Measurements from ENCODE around the gene WDR43.

Gene WDR43

DNA sequence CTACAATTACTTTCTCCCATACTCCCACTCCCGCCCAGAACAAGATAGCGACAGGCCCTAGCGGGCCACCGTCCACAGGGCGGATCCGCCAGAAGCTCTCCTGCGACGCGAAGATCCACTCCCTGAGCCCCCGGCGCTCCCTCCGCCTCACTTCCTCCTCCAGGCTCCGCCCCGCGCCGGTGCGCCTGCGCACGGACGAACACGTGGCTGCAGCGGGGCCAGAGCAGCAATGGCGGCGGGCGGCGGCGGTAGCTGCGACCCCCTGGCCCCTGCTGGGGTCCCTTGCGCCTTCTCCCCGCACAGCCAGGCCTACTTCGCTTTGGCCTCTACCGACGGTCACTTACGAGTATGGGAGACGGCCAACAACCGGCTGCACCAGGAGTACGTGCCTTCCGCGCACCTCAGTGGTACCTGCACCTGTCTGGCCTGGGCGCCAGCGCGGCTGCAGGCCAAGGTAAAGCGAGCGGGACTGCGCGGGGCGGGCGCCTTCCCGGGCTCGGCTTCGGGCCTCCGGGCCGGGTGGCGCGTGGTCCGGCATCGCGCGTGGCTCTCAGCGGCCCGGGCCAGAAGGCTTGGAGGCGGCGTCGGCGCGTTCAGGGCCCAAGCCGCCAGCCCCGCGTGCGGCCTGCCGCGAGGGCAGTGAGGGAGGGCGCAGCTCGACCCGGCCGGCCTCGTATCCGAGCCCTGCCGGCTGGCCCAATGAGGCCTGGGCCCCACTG lies at the start of gene WDR43:
Gene WDR43 (plus strand): TSS at position 198 of the 719 bp plus-strand sequence. CDS start 32 bp downstream, at position 230.
- DNase-seq (ENCODE audit: low spot score), result peak; percentile 98

DNA sequence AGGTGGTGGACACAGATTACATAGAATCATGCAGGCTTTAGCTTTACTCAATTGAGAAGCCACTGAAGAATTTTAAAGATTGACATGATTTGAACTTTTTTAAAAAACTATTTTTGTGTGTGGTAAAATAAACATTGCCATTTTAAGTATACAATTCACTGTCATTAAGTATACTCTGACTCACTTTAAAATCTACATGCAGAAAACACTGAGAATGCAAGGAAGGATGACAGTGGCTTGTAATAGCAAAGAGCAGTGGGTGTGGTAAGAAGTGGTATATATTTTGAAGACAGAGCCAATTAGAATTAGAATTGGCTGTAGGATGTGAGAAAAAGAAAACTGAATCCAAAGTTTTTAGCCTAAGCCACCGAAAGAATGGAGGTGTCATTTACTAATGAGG lies 39.3 kb upstream of the WDR43 start:
- DNase-seq (ENCODE audit: low spot score), result no peak

DNA sequence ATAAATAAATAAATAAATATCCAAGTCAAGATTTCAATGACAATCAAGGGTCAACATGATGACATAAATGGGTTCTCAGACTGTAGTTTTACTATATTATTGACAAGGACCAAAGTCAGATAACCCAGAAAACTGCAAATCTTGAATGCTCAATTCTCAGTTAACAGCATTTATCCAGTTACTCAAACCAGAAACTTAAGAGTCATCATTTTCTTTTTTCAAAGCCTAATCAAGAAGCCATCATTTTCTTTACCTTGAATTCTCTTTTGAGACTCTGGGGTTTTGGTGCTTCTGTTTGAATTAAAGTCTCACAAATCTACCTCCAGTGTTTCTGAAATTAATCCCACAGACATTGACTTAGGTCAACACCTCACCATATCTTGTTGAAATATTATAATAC lies 38.5 kb upstream of the WDR43 start:
- DNase-seq (ENCODE audit: low spot score), result no peak

DNA sequence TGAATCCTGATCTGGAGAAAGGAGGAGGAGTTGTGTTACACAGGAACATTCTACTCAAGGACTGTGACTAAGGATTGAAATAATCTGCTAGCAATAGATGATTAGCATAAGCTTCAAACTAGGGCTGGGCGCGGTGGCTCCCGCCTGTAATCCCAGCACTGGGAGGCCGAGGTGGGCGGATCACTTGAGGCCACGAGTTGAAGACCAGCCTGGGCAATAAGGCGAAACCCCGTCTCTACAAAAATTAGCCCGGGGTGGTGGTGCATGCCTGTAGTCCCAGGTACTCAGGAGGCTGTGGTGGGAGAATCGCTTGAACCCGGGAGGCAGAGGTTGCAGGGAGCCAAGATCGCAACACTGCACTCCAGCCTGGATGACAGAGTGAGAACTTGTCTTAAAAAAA lies 25.9 kb upstream of the WDR43 start:
- DNase-seq (ENCODE audit: low spot score), result no peak

DNA sequence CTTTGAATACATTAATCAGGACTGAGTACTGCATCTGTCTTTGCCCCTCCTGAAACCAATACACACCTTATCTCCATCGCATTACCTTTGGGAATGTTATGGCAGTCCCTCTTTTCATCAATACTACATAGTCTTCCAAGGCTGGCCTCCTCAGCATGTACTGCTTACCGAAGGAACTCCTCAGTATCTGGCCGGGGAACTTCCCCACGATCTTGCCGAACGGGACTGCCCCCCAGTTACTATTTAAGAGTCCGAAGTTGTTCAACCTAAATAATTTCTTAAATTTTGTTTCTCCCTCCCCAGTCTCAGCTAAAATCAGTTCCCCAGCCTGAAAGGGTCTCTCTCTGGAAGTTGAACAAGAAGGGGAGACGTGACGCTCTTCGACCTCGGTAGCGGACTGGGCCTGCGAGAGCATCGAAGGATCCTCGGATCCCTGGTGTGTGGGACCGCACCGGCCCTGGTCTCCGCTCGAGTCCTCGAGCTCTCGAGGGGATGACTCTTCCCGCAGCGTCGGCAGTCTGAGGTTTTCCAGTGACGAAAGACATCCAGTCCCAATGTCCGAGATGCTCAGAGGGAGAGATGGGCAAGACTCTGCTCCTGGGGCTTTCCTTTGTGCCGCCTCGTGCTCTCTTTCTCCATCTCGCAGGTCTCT lies 24.8 kb upstream of the WDR43 start:
- DNase-seq (ENCODE audit: low spot score), result no peak

DNA sequence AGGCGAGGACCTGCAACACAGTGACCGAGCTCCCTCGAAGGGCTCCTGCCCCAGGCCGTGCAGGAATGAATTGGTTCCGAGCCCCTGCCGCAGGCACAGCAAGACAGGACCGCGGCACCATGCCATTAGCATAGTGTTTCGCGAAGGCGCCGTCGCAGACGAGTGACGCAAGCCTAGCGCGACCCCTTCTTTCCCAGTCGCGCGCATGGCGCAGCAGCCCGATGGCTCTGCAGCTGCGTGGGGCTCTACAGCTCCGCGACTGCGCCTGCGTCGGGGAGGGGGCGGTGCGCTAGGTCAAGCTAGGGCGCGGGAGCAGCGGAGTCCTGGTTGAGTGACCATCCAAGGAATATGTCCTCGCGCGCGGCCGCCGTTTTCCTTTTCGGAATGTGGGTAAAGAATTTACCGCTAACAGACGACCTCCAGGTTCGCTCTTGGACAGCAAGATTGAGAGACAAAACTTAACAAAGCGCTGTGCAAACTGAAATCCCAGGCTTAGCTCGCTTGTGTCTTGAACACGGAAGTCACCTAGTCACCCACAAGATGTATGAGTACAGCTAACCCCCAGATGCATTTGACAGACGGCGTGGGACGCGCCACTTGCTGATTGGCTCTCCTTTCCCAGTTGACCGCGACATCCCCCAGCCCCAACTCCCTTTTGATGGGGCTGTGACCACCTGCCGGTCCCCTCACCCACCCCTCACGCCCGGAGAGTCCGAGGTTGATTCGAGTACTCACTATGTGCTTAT lies 24.1 kb upstream of the WDR43 start, which contains the start of gene TRMT61B:
Gene TRMT61B (minus strand): TSS at position 164 of the 746 bp plus-strand sequence. CDS start 32 bp downstream, at position 132.
- peak; percentile 97 for DNase-seq (ENCODE audit: low spot score)

DNA sequence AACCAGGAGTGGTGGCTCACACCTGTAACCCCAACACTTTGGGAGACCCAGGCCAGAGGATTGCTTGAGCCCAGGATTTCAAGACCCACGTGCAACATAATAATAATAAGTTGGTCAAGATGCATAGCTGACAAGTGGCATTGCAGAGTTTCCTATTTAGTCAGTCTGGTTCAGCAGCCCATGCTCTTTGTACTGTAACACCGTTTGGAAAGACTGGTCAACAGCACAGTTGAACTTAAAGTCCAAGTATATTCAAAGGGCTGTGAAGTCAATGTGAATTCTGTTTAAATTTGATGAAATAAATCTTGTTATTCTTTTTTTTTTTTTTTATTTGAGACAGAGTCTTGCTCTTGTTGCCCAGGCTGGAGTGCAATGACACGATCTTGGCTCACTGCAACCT lies 22.8 kb upstream of the WDR43 start:
- no peak for DNase-seq (ENCODE audit: low spot score)

DNA sequence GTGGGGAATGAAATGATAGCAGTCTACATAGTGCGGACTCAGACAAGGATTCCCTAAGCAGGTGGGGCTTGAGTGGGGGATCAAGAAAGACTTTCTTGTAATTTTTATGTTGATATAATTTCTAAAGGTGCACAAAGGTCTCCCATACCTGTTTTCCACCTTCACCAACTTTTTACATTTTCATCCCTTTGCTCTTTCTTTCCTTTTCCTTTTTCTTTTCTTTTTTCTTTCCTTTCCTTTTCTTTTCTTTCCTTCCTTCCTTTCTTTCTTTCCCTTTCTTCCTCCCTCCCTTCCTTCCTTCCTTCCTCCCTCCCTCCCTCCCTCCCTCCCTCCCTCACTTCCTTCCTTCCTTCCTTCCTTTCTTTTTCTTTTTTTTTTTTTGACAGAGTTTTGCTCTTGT lies 14.3 kb upstream of the WDR43 start:
- DNase-seq (ENCODE audit: low spot score), result no peak

GRCh38 chr2:28893488-28893887 lies 979 bp upstream of the WDR43 start:
- no peak for DNase-seq (ENCODE audit: low spot score)

DNA sequence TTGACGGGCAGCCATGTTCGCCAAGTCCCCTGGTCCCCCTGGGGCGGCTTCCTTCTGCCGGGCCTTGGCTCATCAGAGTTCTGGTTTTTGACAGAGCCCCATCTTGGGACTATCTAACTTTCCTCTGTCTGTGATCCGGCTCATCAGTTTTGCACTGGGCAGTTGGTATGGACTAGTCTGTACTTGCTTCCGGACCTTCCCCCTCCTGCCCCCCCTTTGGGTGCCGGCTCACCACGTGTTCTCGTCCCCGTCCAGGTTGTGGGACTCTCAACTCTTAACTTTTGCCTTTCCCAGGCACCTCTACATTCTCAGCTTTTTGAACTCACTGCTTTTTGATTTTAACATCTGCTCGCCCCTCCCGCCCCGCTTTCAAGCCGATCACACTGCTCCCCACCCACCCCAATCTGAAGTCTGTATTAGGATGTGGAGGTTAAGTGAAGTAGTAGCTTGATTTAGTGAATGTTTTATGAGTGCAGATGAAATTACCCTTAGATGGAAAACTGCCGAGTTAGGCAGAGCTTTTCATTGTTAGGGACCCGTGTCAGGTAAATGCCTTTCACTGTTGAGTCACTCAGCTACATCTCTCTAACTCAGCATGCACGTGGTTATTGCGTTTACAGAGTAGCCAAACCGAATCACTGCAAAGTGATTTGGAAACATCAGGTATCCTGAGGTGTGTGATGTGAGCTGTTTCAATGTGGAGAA lies 874 bp downstream of the WDR43 start:
- peak; percentile 71 for DNase-seq (ENCODE audit: low spot score)

GRCh38 chr2:28896906-28897305 lies 2.4 kb downstream of the WDR43 start:
- no peak for DNase-seq (ENCODE audit: low spot score)

- DNase-seq (ENCODE audit: low spot score), result no peak
Measured at GRCh38 chr2:28898048-28898447, 3.6 kb downstream of the WDR43 start.

DNA sequence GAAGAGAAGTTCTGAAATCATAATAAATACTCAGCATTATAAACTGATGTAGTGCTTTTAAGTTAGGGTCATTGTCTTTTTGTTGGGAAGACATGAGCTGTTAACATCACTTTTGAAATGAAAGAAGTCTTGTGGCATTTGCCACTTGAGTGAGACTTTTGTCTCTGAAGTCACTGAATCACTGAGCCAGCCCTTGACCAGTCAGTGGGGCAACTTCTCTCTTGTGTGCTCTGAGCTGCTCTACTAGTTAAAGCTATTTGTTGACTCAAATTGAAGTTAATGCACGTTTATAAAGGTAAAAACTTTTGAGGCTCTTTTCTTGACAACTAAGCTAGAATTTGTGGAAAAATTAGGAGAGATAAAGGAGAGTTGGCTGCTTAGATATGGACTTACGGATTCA lies 6.7 kb downstream of the WDR43 start:
- no peak for DNase-seq (ENCODE audit: low spot score)

DNA sequence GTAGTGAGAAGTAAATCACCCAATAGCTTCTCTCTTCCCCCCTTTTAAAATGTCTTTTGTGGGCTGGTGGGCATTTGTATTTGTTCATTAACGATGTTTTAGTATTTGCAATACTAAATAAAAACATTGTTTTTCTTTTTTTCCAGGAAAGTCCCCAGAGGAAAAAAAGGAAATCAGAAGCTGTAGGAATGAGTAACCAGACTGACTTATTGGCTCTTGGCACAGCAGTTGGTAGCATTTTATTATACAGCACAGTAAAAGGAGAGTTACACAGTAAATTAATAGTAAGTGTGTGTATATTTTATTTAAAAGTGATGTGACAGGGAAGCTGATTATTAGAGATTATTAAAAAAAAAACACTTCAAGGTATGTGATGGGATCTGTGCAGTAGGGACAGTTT lies 7.4 kb downstream of the WDR43 start:
- DNase-seq (ENCODE audit: low spot score), result no peak

- no peak for DNase-seq (ENCODE audit: low spot score)
Measured at GRCh38 chr2:28902584-28902983, 8.1 kb downstream of the WDR43 start.

DNA sequence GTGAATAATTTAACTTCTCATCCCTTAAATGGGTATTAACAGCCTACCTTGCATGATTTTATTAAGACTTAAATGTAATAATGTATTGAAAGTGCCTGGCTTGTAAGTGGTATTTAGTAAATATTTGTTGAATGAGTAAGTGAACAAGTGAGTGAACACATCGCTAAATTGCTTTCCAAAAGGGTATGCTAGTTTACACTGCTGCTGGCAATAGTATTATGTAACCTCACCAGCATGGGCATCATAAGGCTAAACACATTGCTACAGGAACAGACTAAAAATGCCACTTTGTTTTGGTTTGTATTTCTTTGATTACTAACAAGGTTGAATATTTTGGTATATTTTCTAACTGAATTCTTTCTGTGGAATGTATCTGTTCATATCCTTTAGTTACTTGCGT lies 9.8 kb downstream of the WDR43 start:
- DNase-seq (ENCODE audit: low spot score), result no peak

DNA sequence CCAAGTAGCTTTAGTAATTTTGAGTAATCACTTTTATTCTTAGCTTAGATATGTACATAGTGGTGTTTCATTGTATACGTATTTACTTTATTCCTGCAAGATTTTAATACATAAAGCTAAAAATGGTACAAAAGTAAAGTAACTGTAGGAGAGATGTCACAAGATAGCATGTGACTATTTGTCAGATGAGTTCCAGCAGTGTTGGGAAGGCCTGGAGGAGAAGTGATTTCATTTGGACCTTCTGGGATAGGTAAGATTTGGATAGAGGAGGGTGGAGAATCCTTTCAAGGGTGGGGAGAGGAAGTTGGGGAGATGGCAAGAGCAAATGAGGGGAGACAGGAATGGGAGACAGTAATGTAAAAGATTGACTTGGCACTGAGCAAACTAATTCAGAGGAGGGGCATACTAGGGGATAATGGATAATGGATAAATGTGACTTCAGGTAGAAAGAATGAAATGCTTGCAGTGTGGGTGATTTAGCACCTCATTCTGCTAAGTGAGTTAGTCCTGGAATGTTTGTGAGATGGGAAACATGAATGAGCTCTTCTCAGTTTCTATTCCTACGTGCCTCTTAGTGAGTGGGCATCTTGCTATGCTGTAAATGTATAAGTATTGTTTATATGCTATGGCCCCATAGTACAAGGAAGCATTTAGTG lies 10.5 kb downstream of the WDR43 start:
- DNase-seq (ENCODE audit: low spot score), result no peak

- no peak for DNase-seq (ENCODE audit: low spot score)
Measured at GRCh38 chr2:28905533-28905932, 11.1 kb downstream of the WDR43 start.

DNA sequence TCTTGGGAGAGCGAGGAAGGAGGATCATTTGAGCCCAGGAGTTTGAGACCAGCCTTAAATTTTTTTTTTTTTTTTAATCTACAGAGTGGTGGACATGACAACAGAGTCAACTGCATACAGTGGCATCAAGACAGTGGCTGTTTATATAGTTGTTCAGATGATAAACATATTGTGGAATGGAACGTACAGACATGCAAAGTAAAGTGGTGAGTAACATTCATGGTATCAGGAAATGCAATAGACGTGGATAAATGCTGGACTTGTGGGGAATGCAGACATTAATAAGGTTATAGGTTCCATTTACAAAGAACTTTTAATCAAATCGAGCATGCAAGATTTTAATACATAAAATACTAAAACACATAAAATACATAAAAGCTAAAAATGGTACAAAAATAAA lies 11.9 kb downstream of the WDR43 start:
- DNase-seq (ENCODE audit: low spot score), result no peak

- no peak for DNase-seq (ENCODE audit: low spot score)
Measured at GRCh38 chr2:28906821-28907220, 12.4 kb downstream of the WDR43 start.

DNA sequence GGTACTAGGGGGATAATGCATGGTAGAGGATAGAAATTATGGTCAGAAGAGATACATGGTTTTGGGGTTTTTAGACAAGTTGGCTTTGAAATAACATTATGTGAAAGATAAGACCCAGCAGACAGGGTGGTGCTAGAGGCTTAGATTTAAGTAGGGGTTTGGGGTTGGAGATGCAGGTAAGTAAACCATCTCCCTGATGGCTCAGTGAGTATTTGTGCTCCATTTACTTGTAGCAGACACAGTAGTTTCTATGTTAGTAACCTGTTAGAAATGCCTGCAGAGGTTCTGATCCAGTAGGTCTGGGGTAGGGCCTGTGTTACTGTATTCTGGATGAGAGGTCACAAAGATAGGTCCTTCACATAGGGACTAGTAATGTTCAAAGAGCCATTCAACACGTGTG lies 13.7 kb downstream of the WDR43 start:
- no peak for DNase-seq (ENCODE audit: low spot score)

Measured in left forelimb (tissue), 1 donor.